Fibroblast of skin of right biceps (primary cell): Measurements from ENCODE around the gene NFIA.
"Not testable (repeated sequence)": the region's sequence is repeated elsewhere in the genome, so short reads cannot be mapped to it uniquely, and the experiment has no call there.

Source experiments
- DNase-seq: peaks from one replicate; pipeline ENCODE4 v3.0.0-alpha.2; 2013

NFIA gene

DNA sequence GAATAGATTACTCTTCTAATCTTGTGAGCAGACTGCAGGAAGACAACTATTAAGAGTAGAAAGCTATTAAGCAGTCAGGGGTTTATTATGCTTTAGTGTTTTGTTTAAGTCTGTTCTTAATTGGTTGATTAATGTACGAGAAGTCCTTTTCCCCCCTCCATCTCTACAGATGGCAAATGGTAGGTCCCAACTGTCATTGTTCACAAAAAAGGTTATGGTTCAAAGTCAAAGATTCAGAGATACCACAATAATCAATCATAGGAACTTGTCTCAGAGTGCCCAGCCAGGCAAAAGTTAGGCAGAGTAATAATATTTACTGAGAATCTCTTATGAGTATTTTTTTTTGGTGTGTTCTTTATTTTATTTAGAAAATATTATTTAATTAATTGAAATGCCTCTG lies 26.8 kb downstream of the NFIA start:
- no peak for DNase-seq

DNA sequence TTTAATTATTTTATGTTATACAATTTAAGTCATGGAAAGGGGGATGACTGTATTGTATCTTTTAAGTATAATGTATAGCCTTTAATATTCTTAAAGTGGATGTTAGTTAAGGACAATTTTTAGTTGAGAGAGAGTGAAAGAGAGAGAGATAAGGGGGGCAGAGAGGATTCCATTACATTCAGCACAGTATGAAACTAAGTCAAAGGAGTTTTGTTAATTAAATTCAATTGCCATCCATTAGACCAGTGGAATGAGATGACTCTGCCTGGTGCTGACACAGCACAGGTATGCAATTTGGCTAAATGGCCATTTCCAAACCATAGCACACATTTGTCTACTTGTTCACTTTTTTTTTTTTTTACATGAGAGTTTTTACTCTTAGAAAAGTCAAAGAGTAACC lies 27.5 kb downstream of the NFIA start:
- no peak for DNase-seq

DNA sequence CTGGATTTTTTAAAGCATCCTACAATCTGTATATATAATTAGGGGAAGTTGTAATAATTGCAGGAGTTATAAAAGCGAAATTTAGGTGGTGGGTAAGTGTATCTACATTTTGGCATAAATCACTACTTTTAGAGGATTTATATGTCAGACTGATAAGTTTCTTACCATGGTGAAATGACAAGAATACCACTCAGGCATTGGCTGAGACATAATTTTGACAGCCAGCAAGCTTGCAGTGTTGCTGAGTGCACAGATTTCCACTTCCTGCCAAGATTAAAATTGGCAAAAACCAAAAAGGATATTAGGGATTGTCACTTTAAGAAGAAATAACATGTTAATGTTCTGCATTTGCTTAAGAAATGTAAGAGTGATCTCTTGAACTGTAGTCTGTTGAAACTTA lies 28.2 kb downstream of the NFIA start:
- DNase-seq: no peak

DNA sequence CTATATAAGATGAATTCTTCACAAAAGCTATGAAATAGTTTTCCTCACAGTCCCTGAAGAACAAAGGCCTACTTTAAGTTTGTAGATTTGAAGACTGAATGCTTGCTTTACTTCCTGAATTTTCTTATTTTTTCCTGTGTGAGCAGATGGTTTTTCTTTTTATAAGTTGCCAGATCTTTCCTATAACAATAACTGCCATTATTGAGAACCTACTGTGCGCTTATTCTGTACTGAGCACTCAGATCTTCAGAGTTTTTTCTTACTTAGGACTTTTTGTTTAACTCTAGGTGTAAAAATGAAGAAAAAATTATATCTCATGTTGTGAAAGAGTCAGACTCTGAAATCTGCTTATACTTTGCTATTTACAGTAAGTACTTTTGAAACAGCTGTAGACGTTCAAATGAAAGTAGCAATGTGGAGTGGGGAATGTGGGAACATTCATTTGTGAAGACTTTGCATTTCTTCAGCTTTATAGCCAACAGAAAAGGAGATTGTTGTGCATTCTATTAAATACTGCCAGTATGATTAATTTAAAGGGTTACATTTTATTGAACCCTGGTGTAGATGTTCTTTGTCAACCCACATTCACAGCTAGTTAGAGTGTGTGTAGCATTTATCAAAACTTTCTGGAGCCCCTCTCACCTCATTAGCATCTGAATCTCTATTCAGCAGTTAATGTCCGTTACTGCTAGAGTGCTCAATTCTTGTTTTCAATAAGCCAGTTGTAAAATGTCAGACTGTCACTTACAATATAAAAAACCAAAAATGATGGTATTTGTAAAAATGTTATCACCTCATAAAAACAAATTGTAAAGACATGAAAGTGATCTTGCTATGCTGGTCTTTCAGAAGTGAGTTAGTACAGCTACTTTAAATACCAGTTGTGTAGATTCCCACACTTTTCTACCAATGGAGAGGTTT lies 29.0 kb downstream of the NFIA start:
- DNase-seq: no peak

DNA sequence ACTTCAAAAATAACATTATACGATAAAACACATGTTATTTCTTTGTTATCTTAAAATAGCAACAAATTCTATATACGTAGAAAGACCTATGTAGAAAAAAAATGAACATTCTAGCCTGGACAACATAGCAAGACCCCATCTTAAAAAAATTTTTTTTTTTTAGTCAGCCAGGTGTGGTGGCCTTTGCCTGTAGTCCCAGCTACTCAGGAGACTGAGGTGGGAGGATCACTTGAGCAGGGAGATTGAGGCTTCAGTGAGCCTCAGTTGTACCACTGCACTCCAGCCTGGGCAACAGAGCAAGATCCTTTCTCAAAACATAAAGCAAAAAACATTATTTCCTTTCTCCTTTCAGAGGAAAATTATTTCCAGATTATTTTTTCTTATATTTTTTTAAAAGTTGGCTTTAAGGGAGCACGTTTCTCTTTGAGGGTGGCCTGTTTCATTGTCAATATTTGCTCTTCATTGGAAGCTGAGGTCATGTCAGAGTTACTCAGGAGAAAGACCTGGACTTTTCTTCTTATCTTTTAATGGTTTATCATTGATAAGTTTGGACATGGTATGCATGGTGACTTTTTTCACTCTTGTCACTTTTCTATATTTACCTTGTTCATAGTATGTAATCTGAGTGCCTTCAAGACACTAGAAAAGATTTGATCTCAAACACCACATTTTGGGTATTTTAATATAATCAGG lies 32.0 kb downstream of the NFIA start:
- no peak for DNase-seq

DNA sequence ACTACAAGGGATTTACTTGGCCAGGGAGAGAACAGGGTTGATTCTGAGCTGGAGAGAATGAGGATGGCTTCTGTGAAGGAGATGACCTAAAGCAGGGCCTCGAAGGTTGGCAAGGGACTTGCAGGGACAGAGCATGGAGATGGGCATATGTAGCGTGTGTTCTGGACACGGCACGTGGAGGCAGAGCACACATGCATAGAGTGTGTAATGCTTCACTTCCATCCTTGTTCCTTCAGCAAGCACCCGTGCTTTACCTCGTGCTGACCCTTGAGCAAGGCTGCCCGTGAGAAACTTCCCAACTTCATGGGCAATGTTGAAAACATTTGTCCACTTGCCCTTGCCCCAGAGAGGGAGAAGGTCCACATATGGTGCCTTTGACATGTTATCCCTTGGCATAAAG lies 33.1 kb downstream of the NFIA start:
- no peak for DNase-seq

DNA sequence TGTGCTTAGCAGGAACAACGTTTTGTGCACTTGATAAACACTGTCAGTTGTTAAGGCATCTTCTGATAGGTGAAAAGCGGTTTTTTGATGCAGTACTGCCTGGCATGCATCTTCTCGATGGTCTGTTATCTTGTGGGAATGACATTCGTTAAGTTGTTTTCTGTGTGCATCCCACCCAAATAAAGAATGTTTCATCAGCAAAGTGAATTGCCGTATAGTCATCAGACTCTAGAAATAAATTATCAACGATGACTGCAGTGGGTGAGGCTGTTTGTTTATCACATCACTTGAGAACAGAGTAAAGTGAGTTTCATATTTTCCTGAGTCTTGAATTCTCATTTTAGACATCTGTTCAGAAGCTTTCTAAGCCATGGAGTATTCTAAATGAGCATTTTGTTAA lies 34.1 kb downstream of the NFIA start:
- DNase-seq: no peak

DNA sequence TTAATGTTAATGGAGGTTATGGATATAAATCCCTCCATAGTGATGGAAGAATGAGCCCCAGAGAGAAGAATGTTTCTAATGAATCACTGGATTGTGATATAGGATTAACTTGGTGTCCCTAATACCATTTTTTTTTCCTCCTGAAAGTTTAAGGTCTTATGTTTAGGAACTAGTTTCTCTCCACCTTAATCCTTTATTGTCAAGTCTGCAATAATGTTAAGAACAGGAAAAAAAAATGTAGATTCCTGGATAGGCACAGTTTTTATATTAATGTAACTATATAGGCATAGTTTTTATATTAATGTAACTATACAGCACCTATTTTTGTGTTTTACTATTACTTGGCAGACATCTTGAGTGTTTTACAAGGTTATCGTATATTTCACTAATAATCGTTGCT lies 34.9 kb downstream of the NFIA start:
- no peak for DNase-seq

DNA sequence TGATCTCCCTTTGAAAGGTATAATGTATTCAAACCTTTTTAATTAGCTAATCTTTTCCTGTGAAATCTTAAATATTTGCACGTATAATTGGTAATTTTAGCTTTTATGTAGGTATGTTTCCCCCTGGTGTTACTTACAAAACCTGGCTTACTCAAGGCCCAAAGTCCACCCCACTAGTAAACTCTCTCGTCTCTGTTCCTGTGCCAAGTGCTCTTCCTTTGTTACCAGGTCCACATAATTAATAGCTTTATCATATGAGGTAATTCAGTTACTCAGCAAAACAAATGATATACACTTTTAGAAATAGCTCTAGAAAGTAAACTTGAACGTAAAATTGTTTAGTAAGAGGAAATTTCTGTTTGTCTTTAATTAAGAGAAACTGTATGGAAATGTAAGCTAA lies 36.7 kb downstream of the NFIA start:
- DNase-seq: no peak

DNA sequence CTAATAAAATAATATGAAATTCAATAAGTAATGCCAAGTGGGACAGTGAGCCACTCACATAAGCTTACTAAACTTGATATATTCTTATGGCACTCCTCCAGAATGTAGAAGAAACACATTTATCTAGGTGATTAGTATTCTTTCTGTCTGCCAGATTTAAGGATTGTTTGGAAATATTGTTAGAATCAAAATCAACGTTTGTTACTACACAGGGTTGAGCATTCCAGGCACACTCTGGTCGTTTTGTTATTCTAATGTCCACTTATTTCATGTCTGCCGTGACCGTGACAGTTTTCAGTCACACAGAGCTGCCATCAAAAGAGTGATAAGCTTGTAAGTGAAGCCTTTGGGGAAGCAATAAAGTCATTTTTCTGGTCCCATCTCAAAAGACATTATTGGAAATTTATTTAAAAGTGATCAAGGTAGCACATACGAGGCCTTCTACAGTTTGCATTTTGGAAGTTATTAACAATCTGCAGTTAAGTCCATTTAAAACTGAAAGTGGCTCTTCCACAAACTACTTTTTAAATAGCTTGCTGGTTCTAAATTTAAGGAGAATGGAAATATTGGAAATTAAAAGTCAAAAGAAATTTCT lies 38.0 kb downstream of the NFIA start:
- no peak for DNase-seq

DNA sequence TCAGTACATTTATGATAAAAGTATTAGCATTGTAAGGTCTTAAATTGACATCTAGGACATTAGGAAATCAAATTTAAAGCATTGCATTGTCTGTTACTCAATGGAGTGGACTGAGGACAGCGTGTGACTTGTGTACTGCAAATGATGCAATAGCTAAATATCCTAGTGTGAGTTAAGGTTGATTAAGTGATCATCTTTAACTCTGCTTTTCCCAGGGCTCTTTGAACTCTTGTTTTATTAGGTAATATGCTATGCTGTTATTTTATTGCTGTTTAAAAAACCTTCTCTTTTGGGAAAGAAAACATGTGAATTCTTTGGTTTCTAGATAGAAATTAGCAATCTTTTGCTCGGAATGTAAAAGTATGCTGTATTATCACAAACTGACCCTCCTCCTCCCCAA lies 38.6 kb downstream of the NFIA start:
- DNase-seq: peak; percentile 19

DNA sequence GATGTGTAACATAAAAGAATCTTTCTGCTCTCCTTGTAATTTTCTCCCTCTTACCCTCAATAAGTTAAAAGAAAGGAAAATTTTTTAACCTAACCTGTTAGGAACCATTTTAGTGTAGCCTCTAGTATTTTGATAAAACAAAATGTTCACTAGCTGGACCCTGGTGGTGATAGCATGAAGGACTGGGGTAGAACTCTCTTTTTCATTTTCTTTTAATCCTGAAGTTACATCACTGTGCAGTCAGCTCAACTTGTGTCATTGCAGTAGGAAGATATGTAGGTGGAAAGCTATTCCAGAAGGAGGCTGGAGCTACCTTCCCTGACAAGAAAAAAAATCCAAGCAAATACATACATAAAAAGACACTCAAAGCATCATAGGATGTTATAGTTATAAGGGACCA lies 39.3 kb downstream of the NFIA start:
- no peak for DNase-seq

DNA sequence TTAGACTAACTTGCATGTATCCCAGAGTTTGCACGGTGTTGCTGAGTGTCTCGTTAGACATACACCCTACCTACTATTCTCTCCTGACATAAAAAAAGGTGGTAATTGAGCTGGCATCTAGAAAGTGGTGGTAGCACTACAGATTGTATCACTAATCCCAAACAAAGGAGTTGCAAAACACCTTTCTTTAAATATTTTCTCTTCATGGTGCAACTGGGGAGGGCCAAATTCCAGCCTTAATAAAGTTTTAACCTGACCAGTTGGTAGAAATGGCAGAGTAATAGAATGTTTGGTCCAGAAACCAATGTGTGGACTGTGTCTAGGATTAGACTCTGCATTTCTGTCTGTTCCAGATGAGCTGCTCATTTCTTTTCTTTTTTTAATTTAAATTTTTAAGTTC lies 40.0 kb downstream of the NFIA start:
- DNase-seq: no peak

DNA sequence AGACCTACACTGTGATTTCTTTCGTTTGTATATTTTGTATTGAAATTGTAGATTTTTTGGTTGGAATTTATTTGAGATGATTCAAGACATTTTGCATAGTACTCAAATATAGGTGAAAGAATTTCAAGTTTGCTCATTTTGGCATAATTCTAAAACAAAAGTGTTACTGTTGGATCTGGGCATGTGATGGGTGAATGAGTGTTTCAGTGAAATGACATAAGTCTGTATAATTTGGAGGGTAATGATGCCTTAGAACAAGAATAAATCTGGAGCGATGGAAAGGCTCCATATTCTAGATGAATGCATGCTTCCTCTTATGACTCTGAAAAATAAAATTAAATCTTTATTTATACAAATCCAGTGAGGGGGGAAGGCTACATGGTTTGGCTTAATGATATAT lies 41.0 kb downstream of the NFIA start:
- DNase-seq: no peak

DNA sequence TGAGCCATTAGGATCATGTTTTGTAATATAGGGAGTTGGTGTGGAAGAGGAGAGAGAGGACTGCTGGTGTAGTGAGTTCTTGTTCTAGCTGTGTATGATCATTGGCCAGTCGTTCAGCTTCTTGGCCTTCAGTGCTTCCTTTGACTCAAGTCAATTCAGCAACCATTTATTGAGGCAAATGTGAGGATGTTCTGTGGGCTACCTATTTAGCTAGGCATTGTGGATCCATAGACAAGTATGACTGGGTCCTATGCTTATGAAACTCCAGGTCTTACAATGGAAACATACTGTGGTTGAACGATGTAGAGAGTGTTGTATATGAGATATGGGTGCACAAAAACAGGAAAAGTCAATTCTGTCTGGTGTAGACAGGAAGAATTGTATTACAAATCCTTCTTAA lies 41.7 kb downstream of the NFIA start:
- no peak for DNase-seq

DNA sequence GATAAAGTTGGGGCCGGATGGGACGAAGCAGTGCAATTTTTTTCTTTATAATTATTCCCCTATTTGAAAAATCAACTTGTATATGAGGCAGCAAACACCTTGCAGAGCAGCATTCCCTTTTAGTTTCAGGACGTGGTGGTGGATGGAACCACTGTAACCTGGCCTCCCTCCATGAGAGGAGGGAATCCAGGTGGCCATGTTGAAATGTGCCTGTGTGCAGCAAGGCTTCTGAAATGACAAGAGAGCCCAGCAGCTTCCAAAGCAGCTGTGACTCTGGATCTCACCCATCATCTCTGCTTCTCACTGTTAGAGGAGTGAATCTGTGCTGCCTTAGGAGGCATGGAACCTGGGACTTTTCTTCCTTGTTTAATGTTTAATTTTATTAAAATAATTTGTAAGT lies 42.3 kb downstream of the NFIA start:
- no peak for DNase-seq

DNA sequence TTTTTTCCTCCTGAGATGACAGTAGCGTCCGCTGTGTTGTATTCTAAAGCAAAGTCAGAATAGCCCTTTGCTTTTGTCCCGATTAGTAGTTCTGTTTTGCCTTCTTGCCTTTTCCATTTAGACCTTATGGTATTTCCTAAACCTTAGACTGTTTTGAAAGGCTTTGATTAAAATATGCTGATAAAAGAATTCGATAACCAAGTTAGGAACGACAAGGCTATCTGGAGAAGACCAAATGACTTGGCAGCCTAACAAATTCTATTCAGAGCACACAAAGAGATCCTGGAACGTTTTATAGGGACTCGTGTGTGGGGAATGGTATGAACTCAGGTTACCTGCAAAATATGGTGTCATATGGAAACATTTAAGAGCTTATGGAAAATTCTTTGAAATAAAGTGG lies 42.9 kb downstream of the NFIA start:
- no peak for DNase-seq

DNA sequence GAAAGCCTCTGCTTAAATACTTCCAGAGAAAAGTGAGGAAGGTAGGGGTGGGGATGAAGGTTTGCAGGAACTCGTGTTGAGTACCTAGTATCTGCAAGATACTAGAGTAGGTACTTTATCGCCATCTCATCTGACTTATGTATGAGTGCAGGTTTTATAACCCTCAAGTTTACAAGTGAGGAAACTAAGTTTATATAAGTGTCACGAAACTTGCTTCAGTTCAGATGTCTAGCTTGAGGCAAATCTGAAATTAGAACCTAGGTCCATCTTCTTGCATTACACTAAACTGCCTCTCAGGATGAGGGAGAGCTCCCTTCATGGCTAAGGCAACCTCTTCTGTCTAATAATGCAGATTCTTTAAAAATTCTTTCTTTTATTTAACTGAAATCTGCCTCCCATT lies 43.5 kb downstream of the NFIA start:
- no peak for DNase-seq

DNA sequence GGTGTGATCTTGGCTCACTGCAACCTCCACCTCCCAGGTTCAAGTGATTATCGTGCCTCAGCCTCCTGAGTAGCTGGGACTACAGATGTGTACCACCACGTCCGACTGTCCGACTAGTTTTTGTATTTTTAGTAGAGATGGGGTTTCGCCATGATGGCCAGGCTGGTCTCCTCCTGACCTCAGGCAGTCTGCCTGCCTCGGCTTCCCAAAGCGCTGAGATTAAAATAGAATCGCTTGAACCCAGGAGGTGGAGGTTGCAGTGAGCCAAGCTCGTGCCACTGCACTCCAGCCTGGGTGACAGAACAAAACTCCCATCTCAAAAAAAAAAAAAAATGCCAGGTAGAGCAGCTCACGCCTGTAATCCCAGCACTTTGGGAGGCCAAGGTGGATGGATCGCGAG lies 44.5 kb downstream of the NFIA start:
- DNase-seq: not testable (repeated sequence)

DNA sequence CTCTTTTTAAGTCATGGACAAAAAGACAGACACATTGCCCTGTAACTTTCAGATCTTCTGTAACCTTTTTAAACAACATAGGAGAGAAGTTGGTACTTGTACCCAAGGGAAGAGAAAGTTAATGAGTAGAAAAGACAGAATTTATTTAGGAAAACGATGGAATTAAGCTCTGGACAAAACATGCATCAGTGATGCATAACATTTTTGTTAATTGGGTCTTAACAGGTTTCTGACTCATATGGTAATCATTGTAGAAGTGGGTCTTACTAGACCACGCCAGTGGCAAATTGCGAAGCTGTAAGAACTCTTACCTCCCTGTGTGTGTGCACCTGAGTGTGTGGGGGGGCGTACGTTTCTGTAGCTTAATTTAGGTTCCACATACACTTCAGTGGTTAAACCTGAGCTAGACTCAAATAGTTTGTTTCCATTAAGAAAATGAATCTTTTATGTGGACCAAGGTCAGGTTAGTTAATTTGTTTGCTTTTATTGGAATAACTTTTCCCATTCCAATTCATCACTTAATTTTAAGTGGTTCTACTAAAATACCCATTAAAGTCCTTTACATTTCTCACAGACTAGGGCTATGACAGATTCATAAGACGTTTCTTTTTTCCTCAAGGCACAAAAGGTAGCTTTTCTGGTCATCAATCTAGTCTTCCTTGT lies 48.1 kb downstream of the NFIA start:
- DNase-seq: no peak

DNA sequence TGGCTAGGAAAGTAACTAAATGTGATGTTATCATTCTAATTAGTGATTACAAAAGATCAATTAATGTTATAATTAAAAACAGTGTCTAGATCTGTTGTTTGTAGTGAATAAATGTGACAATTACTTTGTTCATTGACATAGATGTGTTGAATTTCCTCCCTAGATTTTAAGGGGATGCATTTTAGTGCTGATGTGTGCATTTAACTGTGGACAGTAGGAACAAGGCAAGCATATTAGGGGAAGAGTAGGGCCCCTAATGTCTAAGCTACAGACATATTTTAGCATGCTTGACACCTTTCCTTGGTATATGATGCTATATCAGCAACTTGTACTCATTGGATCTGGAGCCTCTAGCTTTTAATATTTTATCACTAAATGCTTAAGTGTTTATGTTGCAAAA lies 48.9 kb downstream of the NFIA start:
- no peak for DNase-seq

DNA sequence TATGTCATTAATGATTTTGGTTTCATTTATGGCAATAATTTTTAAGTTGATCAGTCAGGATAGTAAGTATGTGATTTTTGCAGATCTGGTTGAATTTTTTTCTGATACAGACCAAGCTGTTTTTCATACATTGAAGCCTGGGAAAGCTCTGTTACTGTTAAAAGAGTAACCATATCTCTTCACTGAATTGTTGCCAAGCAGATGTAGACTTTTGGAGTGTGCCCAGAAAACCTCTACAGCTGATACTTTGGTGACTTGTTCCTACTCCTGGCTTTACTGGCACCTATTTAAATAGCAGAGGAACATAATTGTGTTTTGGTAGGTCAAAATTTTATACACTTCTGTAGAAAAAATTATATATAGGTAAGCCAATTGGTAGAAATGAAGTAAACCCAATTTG lies 49.4 kb downstream of the NFIA start:
- peak; percentile 29 for DNase-seq

DNA sequence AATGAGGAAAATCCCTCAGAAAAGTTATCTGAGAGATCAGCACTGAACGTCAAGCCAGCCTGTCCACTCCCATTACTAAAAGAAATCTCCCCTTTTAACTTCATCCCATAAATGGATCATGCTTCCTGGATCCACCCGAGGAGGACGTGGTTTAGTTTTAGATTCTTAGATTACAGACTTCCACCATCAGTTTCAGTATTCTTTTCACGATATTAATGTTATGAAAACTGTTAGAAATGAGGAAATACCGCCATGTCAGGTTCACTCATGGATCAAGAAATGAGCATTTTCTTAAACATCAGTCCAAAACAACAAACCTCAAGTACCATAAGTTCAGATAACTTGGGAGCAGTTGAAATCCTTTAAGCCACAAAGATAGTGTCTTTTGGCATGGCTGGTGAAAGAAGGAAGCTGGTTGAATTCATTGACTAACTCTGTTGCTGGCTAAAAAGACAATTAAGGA lies 49.8 kb downstream of the NFIA start:
- no peak for DNase-seq
